GM19043 (cell line): ENCODE measurements around the gene ADAMTSL1.

Source experiments
- ATAC-seq: cut with Tn5 transposase; IDR thresholded peaks from one replicate; pipeline ENCODE4 v1.9.1; 2021; ENCODE audit warnings: low read depth; ENCODE audit not compliant: unreplicated experiment

The ADAMTSL1 gene

GRCh38 chr9:18598969-18599368 is 125.0 kb downstream of the ADAMTSL1 start:
- no peak for ATAC-seq

- no peak for ATAC-seq
These were observed 127.1 kb downstream of the ADAMTSL1 start for GRCh38 chr9:18601026-18601425.

- no peak for ATAC-seq
These were observed 128.0 kb downstream of the ADAMTSL1 start for GRCh38 chr9:18601956-18602355.

GRCh38 chr9:18604767-18605730 is 131.1 kb downstream of the ADAMTSL1 start:
- no peak for ATAC-seq

DNA sequence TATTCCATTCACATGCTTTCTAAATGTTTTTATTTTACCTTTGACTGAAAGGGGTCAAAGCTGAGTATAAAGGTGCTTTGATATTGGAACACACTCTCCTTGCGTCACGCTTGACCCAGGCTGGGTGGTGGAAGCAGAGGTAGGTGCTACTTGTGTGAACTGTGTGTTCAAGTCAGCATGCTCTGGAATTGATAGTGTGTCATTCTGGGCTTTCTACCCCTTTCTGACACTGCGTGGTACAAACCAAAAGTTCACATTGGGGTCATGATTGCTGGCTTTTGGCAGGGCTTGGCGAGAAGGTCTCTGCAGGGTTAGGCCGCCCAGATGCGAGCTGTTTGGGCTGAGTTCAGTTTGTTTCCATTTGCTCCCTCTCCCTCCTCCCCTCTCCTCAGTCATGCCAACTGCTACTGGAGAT is 131.8 kb downstream of the ADAMTSL1 start:
- no peak for ATAC-seq

DNA sequence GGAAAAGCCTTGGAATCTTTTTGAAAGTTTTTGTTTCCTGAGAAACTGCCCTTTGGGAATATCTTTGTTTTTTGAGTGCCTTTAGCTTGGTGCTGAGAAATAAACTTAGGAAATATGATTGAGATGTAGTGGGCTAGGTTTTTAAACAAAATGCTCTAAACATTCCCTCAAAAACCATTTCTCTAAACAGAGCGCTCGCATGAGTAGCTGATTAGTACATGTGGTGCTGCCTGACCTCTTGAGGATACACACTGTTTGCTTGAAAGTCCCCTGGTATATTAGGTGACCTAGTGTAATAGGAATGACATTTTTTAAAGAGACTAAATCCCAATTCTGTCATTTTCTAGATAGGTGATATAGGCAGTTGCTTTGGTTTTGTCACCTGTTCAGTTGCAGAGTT is 132.3 kb downstream of the ADAMTSL1 start:
- ATAC-seq, result no peak

- no peak for ATAC-seq
These were observed 132.9 kb downstream of the ADAMTSL1 start for GRCh38 chr9:18606846-18607245.

- ATAC-seq, result no peak
These were observed 134.4 kb downstream of the ADAMTSL1 start for GRCh38 chr9:18608371-18608770.

DNA sequence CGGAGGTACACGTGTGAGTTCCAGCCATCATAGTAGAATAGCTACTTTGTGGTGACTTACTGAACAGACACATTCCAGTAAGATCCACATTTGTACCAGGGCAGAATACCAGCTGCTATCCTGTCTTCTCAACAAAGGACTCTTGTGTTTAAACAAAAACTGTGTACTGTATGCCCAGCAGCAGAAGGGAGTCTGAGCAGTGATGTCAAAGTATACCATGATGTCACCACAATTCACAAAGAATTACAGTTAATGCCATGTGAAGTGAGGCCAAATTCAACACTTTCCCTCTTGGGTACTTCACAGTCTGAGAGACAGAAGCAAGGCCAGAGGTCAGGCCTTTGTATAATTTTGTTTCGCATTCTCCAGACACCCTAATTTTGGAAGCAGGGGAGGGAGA is 137.0 kb downstream of the ADAMTSL1 start:
- no peak for ATAC-seq

DNA sequence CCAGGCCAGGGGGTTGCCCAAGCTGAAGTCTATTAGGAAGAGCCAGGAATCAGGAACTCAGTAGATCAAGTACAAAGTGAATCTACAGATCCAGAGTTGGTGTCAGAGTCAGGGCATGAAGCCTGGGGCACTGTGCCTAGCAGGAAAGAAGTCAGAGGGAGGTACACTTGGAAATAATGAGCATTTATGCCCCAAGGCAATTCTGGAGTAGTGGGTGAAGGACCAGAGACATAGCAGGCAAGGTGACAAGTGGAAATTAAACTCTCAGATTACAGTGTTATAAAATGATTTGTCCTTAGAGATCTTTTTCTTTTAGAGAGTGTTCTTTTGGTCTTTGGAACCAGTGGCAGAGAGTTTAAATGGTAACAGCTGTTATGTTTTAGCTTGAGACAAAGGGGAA is 138.0 kb downstream of the ADAMTSL1 start:
- no peak for ATAC-seq

GRCh38 chr9:18614116-18614515 is 140.2 kb downstream of the ADAMTSL1 start:
- ATAC-seq, result no peak

DNA sequence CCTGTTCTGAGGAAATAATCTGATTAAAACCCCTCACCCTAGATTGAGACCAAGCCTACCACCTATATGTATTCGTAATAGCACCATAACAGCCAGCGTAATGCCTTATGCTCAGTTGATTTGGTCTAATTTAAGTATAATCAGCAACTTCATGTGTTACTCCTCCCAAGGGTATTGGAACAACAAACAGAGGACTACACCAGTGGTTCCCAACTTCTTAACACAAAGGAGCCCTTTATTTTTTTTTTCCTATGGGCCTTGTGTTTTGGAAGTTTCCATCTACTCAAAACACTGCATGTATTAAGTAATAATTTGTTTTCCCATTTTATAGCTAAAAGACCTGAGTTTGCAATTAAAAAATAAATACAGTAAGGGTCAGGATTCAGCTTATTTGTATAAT is 140.7 kb downstream of the ADAMTSL1 start:
- ATAC-seq, result no peak

- no peak for ATAC-seq
These were observed 143.0 kb downstream of the ADAMTSL1 start for GRCh38 chr9:18616976-18617375.

- no peak for ATAC-seq
These were observed 143.8 kb downstream of the ADAMTSL1 start for GRCh38 chr9:18617759-18618158.

- ATAC-seq, result no peak
These were observed 144.9 kb downstream of the ADAMTSL1 start for GRCh38 chr9:18618862-18619261.

DNA sequence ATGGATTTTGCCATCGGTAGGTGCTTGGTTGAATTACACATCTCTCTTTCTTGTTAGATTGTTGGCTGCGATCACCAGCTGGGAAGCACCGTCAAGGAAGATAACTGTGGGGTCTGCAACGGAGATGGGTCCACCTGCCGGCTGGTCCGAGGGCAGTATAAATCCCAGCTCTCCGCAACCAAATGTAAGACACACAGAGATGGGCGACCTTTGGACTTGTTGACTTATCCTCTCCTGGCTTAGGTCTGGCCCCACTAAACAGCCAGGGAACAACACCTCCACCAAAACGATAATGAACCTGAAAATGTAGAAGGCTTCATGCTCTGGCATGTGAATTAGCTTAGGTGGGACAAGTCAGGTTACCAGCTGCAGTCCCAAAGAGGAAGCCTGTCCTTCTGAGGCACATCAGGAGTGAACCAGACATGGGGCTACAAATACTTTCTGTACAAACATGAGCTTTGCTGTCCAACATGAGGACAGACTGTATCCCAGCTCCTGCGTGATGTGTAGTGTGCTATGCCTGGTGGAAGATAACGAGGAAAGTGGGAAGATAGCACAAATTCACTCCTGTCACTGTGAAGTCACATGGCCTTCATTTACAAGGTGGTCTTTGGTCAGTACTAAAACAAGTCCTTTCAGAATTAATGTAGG is 148.4 kb downstream of the ADAMTSL1 start:
- no peak for ATAC-seq

DNA sequence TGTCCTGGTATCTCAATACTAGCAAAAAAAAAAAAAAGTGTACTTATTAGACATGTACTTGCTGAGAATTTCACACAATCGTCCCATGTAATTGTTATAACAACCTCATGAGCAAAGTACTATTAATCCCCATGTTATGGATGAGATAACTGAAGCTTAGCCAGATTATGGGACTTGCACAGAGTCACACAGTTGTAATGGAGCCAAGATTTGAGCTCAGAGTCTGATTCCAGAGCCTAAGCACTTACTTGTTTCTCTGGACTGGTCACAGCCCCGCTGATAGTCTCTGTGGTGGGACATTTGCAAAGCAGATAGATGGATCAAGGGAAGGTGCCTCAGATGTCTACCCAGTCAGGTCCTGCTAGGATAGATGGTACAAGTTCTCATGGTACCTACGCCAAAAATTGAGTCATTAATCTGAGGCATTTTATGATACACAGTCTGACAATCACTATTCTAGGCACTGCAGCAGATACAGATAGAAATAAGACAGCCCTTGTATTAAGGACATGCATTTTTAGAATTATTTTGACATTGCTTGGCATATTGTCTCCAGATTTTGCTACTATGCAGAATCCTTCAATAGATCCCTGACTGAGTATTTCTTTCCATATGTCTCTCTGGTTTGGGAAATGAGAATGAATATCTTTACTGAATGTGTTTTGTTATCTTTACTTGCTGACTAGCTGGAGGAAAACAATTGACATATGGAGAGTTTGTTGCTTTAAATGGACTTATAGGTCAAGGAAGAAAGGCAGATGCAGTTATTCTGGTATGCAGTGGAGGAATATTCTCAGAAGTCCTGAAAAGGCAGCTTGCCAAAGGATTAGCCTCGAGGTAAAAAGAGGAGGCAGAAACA is 149.5 kb downstream of the ADAMTSL1 start:
- no peak for ATAC-seq

DNA sequence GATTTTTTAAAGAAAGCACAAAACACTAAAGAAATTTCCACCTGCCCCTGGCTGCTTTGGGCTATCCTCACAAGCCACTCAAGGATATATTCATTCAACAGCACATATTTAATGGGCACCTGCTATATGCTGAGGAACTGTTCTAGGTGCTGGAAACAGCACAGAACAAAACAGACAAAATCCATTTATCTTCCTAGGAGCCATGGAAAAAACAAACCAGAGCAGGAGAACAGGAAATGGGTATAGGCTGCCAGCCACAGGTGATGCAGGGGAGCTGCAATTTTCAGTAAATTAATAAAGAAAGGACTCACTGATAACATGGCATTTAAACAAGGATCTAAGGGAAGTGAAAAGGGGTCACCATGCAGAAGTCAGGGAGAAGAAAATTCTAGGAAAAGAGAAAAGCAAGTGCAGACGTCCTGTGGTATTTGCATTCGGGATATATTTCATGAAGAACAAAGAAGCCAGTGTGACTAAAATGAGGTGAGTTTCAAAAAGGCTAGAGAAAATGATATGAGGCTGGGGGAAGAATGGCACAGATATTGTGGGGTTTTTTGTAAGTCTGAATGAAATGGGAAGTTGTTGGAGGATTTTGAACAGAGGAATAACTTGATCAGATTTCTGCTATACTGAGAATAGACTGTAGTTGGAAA is 152.2 kb downstream of the ADAMTSL1 start:
- ATAC-seq, result no peak

GRCh38 chr9:18629136-18629535 is 155.2 kb downstream of the ADAMTSL1 start:
- no peak for ATAC-seq

- no peak for ATAC-seq
These were observed 158.9 kb downstream of the ADAMTSL1 start for GRCh38 chr9:18632632-18633403.
